Astrocyte of the spinal cord (primary cell): ENCODE measurements around the gene CD200.

Experiments used
- DNase-seq: peaks from one replicate; pipeline ENCODE4 v3.0.0; 2011; ENCODE audit warnings: low read depth, low spot score
- H3K4me3 ChIP-seq: 2 replicates; pipeline ENCODE4 v1.5.1; 2011; ENCODE audit warnings: low read depth, mild to moderate bottlenecking, low read length, moderate library complexity
- in situ Hi-C: cut with HindIII; loops from 2 replicates; pipeline ENCODE4 v1.10.0; 2017; ENCODE audit warnings: low sequenced_read_pairs
- TF ChIP-seq, protein P1 (sequence below): IDR thresholded peaks from 2 replicates; pipeline ENCODE4 v1.5.1; 2012; ENCODE audit warnings: low read depth, mild to moderate bottlenecking, low read length, inconsistent platforms

CD200 gene

DNA sequence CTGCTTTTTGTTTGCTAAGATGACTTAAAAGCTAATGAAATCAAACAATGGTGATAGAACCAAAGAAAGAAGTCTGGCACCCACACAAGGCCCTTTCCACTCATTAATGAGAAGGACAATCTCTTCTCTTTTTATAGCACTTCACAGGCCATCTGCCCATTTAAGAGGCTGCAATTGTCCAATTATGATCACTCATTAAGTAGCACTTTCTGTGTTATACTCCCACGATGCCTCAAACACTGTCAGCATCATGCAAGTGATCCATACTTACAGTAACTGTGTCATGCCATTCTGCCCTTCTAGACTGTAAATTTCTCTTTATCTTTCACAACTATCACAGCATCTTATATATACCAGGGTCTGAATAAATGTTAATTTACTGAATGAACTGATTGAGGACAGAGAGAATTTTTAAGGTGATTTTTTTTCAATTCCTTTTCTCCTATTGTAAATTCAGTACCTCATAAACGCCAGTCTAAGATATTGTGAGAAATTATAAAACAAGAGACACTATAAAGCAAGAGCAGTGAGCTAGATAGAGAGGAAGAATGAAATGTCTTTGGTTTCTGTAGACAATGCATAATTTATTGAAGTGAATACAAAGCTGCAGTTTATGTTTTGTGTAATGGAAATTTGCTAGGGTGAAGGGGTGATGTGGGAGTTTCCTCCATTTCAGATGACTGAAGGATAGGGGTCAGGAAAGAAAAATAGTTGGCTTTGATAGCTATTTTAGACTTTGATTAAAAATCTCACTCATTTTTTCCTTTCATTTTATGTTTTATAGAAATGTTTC, 17.3 kb downstream of the CD200 start:
- no peak for DNase-seq
- no peak overlapping the region for H3K4me3 ChIP-seq
- in situ Hi-C loops = no loop called here
- TF ChIP-seq, protein P1, sequence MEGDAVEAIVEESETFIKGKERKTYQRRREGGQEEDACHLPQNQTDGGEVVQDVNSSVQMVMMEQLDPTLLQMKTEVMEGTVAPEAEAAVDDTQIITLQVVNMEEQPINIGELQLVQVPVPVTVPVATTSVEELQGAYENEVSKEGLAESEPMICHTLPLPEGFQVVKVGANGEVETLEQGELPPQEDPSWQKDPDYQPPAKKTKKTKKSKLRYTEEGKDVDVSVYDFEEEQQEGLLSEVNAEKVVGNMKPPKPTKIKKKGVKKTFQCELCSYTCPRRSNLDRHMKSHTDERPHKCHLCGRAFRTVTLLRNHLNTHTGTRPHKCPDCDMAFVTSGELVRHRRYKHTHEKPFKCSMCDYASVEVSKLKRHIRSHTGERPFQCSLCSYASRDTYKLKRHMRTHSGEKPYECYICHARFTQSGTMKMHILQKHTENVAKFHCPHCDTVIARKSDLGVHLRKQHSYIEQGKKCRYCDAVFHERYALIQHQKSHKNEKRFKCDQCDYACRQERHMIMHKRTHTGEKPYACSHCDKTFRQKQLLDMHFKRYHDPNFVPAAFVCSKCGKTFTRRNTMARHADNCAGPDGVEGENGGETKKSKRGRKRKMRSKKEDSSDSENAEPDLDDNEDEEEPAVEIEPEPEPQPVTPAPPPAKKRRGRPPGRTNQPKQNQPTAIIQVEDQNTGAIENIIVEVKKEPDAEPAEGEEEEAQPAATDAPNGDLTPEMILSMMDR = no peak

DNA sequence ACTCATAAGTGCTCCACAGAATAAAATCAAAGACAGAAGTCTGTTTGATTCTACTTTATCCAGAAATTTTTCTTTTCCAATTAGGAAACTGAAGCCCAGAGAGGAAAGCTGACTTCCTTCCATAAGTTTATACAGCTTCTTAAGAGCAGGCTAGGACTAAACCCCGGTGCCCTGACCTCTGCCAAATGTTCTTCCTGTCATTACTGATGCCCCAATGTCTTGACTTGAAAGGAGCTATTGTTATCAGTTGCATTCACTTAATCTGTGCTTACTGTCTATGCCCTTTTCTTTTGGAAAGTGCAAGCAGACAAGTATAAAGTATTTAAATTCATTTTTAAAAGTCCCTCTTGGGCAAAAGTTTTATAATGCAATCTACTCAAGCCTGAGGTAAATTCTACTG, 18.1 kb downstream of the CD200 start:
- H3K4me3 ChIP-seq = no peak overlapping the region
- no peak for DNase-seq
- in situ Hi-C loops = no loop called here
- TF ChIP-seq, protein P1 = no peak

DNA sequence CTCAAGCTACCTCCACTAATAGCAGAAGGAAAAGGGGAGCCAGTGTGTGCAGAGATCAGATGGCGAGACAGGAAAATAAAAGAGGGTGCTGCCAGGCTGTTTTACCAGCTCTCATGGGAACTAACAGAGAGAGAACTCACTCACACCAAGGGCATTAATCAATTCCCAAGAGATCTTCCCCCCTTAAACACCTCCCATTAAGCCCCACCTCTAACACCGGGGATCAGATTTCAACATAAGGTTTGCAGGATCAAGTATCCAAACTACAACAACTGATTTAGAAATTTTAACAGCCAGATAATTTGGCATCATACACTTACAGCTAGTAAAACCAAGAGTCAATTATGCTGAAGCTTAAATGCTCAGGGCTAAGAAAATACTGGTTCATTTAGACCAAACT, 18.9 kb downstream of the CD200 start:
- TF ChIP-seq, protein P1 = no peak
- no peak overlapping the region for H3K4me3 ChIP-seq
- DNase-seq = no peak
- in situ Hi-C loops = no loop called here

DNA sequence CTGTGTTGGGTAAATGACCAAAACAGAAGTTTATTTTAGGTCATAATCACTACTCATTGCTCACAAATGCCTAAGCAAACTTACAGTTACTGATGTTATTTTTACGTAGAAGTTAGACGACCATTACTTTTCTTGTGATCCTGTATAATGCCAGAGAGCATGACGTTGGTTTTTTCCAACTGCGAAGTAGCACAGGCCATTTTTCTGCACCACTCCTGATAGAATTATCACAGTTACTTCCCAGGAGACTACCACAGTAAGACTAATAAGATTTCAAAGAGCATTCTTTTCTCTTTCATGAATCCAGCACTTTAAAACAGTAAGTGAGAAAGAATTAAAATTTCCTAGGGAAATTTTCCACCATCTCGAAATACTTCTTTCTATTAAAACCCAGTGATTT, 19.8 kb downstream of the CD200 start:
- H3K4me3 ChIP-seq = no peak overlapping the region
- TF ChIP-seq, protein P1 = no peak
- DNase-seq = no peak
- in situ Hi-C loops = no loop called here

DNA sequence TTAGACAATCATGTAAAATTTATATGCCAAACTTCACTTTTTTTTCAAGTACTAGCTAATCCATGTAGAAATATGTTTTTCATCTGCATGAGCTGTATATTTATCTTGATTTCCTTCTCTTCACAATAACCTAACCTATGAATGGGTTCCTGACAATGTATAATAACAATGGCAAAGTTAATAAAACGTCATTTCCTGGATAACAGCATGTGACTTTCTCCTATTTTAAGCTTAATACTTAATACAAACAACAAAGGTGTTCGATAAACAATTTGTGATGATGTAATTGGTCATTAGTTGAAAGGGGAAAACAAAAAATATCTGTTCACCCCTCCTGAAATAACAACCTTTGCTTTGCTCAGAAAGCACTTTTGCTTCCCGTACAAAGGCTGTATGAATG, 20.4 kb downstream of the CD200 start:
- DNase-seq = no peak
- no peak overlapping the region for H3K4me3 ChIP-seq
- TF ChIP-seq, protein P1 = no peak
- in situ Hi-C loops = no loop called here

DNA sequence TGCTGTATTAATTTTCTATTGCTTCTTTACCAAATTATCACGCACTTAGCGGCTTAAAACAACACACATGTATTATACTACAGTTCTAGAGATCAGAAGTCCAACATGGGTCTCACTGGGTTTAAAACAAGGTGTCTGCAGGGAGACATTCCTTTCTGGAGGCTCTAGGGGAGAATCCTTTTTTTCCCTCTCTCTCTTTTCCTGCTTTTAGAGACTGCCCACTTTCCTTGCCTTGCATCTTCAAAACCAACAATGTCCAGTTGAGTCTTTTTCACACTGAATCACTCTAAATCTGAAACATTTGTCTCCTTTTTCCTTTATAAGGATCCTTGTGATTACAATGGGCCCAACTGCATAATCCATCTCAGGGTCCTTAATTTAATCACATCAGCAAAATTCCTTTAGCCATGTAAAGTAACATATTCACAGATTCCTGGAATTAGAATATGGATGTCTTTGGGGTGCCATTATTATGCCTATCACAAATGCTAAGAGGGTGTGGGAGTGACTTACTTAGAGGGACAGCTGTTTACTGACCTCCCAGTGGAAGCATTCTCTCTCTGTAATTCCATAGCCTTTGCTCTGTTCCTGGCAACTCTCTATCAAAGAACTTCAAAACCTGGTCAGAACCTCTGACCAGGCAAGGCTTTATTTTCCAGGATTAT, 21.8 kb downstream of the CD200 start:
- no peak for DNase-seq
- TF ChIP-seq, protein P1 = no peak
- H3K4me3 ChIP-seq = no peak overlapping the region
- in situ Hi-C loops = no loop called here
